Measurements from ENCODE around the gene ACTL6B. TPM values are rescaled to one million over a fixed set of nuclear protein-coding genes. Genes with fewer than 3 reads are reported as not detected.

The ACTL6B gene
- total and polyA plus RNA-seq, 4 donors, result not detected

DNA sequence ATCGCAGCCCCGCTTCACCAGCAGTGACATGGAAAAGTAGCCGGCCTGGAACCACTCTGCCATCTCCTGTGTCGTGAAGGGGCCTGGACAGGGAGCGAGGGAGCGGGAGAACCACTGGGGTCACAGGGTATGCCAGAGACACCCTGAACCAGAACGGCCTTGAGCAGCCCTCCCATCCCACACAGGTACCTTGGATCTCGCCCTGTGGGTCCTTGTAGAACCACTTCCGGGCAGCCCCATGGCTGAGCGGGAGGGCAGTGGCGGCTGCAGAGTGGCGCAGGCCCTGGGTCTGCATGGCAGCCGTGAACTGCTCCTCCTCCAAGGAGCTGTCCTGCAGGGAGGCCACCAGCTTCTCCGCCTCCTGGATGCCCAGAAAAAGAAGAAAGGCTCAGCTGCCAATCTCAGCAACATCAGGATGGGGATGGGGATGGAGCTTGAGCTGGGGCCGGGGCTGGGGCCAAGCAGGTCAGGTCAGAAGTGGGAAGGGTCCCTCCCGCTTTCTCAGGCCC, 28.3 kb upstream of the ACTL6B start (continued):
- no peak for TF ChIP-seq EGR1 (IDR thresholded peaks at IDR 0.05; ENCODE audit: low read depth in 2 of 2)

DNA sequence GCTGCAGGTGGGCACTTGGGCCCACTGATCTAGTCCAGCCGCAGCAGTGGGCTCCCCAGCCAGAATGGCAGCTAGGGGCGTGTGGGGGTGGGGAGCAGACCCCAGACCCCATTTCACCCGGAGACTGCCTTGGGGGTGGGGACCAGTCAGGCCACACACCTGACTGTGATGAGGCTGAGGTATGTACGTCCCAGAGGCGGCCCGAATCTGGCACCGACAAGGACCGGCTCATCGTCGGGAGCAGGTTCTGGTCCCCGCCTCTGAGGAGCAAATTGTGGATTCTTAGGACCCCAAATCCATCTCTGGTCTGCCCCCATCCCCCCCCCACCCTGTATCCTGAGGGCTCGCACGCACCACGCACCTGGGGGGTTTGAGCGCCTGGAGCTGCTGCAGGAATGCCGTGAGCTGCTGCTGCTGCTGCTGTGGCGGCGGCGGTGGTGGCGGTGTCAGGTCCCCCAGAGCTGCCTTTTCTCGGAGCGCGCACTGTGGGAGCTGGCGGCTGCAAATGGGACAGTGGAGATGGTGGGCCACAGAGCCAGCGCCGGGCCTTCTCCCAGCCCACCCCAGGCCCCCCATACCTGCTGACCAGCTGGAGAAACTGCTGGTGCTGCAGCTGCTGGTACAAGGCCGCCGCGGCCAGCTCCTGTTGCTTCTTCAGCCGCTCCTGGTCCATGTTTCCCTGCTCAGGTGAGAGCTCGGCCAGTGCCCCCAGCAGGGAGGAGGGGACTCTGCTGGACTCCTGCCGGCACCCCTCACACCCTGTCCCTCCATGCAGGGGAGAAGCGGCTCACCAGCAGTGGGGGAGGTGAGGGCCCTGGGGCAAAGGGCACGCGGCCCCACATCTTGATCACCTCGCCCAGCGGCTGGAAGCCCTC, 27.6 kb upstream of the ACTL6B start:
- TF ChIP-seq, protein P1, sequence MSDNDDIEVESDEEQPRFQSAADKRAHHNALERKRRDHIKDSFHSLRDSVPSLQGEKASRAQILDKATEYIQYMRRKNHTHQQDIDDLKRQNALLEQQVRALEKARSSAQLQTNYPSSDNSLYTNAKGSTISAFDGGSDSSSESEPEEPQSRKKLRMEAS (IDR thresholded peaks at IDR 0.05), result no peak
- TF ChIP-seq SP1 (IDR thresholded peaks at IDR 0.05) (no peak), FOXA1 (IDR thresholded peaks at IDR 0.05) (no peak), RXRA (IDR thresholded peaks at IDR 0.05) (no peak), TAF1 (conservative IDR thresholded peaks at IDR 0.05) (no peak), JUND (IDR thresholded peaks at IDR 0.05) (no peak)
- TF ChIP-seq, protein P2, sequence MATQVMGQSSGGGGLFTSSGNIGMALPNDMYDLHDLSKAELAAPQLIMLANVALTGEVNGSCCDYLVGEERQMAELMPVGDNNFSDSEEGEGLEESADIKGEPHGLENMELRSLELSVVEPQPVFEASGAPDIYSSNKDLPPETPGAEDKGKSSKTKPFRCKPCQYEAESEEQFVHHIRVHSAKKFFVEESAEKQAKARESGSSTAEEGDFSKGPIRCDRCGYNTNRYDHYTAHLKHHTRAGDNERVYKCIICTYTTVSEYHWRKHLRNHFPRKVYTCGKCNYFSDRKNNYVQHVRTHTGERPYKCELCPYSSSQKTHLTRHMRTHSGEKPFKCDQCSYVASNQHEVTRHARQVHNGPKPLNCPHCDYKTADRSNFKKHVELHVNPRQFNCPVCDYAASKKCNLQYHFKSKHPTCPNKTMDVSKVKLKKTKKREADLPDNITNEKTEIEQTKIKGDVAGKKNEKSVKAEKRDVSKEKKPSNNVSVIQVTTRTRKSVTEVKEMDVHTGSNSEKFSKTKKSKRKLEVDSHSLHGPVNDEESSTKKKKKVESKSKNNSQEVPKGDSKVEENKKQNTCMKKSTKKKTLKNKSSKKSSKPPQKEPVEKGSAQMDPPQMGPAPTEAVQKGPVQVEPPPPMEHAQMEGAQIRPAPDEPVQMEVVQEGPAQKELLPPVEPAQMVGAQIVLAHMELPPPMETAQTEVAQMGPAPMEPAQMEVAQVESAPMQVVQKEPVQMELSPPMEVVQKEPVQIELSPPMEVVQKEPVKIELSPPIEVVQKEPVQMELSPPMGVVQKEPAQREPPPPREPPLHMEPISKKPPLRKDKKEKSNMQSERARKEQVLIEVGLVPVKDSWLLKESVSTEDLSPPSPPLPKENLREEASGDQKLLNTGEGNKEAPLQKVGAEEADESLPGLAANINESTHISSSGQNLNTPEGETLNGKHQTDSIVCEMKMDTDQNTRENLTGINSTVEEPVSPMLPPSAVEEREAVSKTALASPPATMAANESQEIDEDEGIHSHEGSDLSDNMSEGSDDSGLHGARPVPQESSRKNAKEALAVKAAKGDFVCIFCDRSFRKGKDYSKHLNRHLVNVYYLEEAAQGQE (IDR thresholded peaks at IDR 0.05), result no peak
- Histone ChIP-seq H3K4me1 (ENCODE audit: control insufficient read depth in 4 of 4, insufficient read depth in 4 of 4, low read length in 3 of 4) (peaks cover 0 to 3% (median 2%) of the 10 kb centered on the region in 4 donors), H3K27ac (ENCODE audit: low read depth in 1 of 2, low read length in 2 of 2) (no peak overlapping the region), H3K36me3 (ENCODE audit: control insufficient read depth in 4 of 4, insufficient read depth in 3 of 4, low read depth in 1 of 4, low read length in 3 of 4) (peaks cover 2 to 63% (median 38%) of the 10 kb centered on the region in 4 donors), H3K27me3 (ENCODE audit: control insufficient read depth in 4 of 4, insufficient read depth in 4 of 4, low read length in 3 of 4) (no peaks in the 10 kb centered on the region), H3K4me3 (ENCODE audit: low read depth in 1 of 3, low read length in 3 of 3) (no peak overlapping the region), H3K9me3 (ENCODE audit: control insufficient read depth in 4 of 4, low read length in 3 of 4) (no peaks in the 10 kb centered on the region), H3K9ac (ENCODE audit: low read depth in 1 of 2, low read length in 2 of 2) (no peak overlapping the region)
- WGBS, result 96% methylated on average over 37 of the region's 37 CpGs
- no peak for DNase-seq (ENCODE audit: low spot score)

DNA sequence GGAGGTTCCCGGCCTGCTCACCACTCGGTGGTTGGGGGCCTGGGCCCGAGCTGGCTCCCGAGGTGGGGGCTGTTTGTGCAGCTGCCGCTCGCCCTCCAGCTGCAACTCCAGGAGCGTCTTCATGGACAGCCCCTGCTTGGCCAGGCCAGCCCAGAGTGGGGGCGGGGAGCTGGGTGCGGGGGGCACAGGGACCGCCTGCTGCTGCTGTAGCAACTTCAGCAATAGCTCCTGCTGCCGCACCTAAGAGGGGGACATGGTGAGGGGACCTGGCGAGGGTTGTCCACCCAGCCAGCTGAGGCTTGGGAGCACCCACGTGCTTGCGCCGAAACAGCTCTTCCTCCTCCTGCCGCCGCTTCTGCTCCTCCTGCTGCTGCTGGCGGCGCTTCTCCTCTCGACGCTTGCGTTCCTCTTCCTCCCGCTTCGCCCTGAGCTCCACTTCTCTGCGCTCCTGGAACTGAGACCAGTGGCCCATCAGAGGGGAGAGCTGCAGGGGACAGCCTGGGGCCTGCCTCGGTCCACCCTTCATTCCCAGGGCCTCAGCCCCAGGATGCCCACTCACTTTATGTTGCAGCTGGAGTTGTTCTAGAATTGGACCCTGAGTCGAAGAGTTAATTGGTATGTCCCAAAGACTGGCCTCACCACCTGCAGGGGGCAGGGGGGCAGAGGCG, 26.9 kb upstream of the ACTL6B start:
- no peak overlapping the region for H3K27ac ChIP-seq (ENCODE audit: low read depth in 1 of 2, low read length in 2 of 2)
- WGBS, result 90% methylated on average over 28 of the region's 28 CpGs
- peaks cover 0 to 3% (median 0%) of the 10 kb centered on the region in 4 donors for H3K4me1 ChIP-seq (ENCODE audit: control insufficient read depth in 4 of 4, insufficient read depth in 4 of 4, low read length in 3 of 4)
- H3K4me3 ChIP-seq (ENCODE audit: low read depth in 1 of 3, low read length in 3 of 3), result no peak overlapping the region
- TF ChIP-seq EGR1 (IDR thresholded peaks at IDR 0.05; ENCODE audit: low read depth in 2 of 2), result no peak
- TF ChIP-seq SP1 (IDR thresholded peaks at IDR 0.05), result no peak
- no peak for TF ChIP-seq RAD21 (IDR thresholded peaks at IDR 0.05)
- TF ChIP-seq, protein P2 (IDR thresholded peaks at IDR 0.05), result no peak
- no peak for TF ChIP-seq JUND (IDR thresholded peaks at IDR 0.05)
- no peak for TF ChIP-seq YY1 (IDR thresholded peaks at IDR 0.05)
- TF ChIP-seq TAF1 (conservative IDR thresholded peaks at IDR 0.05), result no peak
- no peak for TF ChIP-seq FOXA2 (IDR thresholded peaks at IDR 0.05)
- DNase-seq (ENCODE audit: low spot score), result no peak
- H3K36me3 ChIP-seq (ENCODE audit: control insufficient read depth in 4 of 4, insufficient read depth in 3 of 4, low read depth in 1 of 4, low read length in 3 of 4), result peaks cover 8 to 70% (median 37%) of the 10 kb centered on the region in 4 donors
- H3K27me3 ChIP-seq (ENCODE audit: control insufficient read depth in 4 of 4, insufficient read depth in 4 of 4, low read length in 3 of 4), result no peaks in the 10 kb centered on the region
- H3K9ac ChIP-seq (ENCODE audit: low read depth in 1 of 2, low read length in 2 of 2), result no peak overlapping the region
- H3K9me3 ChIP-seq (ENCODE audit: control insufficient read depth in 4 of 4, low read length in 3 of 4), result no peaks in the 10 kb centered on the region

Data from liver (tissue), 9 donors.